ENCODE data around the gene ZNF554. TPM values are rescaled to one million over a fixed set of nuclear protein-coding genes. Genes with fewer than 3 reads are reported as not detected.

ZNF554 gene
- total RNA-seq, 4 donors from 2014 or later, result 2.1 to 5.3 (median 2.6) TPM

GRCh38 chr19:2856457-2857050, 36.9 kb downstream of the ZNF554 start:
- Histone ChIP-seq H3K4me3 (no peak overlapping the region), H3K4me1 (no peaks in the 10 kb centered on the region), H3K9me3 (peaks cover 0 to 59% (median 26%) of the 10 kb centered on the region in 3 donors), H3K27ac (no peak overlapping the region), H3K36me3 (peaks cover 9 to 52% of the 10 kb centered on the region in 2 donors), H3K27me3 (no peaks in the 10 kb centered on the region)
- in situ Hi-C loops (cut with MboI; ENCODE audit: low sequenced_read_pairs in 4 of 4), result no loop called here
- TF ChIP-seq CTCF (IDR thresholded peaks at IDR 0.05 in 4 of 5, conservative IDR thresholded peaks at IDR 0.05 in 1 of 5), result no peak
- intact Hi-C loops (cut with DNase I; ENCODE audit: low total_unique reads), result no loop called here
- DNase-seq, result no peak
- ATAC-seq, result no peak

- no peak for ATAC-seq
- in situ Hi-C loops (cut with MboI; ENCODE audit: low sequenced_read_pairs in 4 of 4), result no loop called here
Observed at GRCh38 chr19:2858864-2859263, 39.2 kb downstream of the ZNF554 start.

GRCh38 chr19:2863816-2864215, 44.1 kb downstream of the ZNF554 start:
- Histone ChIP-seq H3K9me3 (peaks cover 0 to 4% (median 0%) of the 10 kb centered on the region in 3 donors), H3K36me3 (peaks cover 0 to 3% of the 10 kb centered on the region in 2 donors), H3K4me3 (no peak overlapping the region), H3K27me3 (no peaks in the 10 kb centered on the region), H3K27ac (no peak overlapping the region), H3K4me1 (no peaks in the 10 kb centered on the region)
- intact Hi-C loops (cut with DNase I; ENCODE audit: low total_unique reads) (no loop called here), in situ Hi-C loops (cut with MboI; ENCODE audit: low sequenced_read_pairs in 4 of 4) (no loop called here)
- DNase-seq (no peak), ATAC-seq (no peak)
- TF ChIP-seq CTCF (IDR thresholded peaks at IDR 0.05 in 4 of 5, conservative IDR thresholded peaks at IDR 0.05 in 1 of 5), result no peak

More at GRCh38 chr19:2858864-2859263, 39.2 kb downstream of the ZNF554 start:
- peaks cover 3 to 29% of the 10 kb centered on the region in 2 donors for H3K36me3 ChIP-seq
- no peak overlapping the region for H3K27ac ChIP-seq
- DNase-seq, result no peak
- H3K4me1 ChIP-seq, result no peaks in the 10 kb centered on the region
- H3K4me3 ChIP-seq, result no peak overlapping the region
- H3K9me3 ChIP-seq, result peaks cover 0 to 36% (median 9%) of the 10 kb centered on the region in 3 donors
- intact Hi-C loops (cut with DNase I; ENCODE audit: low total_unique reads), result no loop called here
- H3K27me3 ChIP-seq, result no peaks in the 10 kb centered on the region
- TF ChIP-seq POLR2A (IDR thresholded peaks at IDR 0.05), result no peak
- TF ChIP-seq CTCF (IDR thresholded peaks at IDR 0.05 in 4 of 5, conservative IDR thresholded peaks at IDR 0.05 in 1 of 5), result no peak

- no peak for DNase-seq
- H3K4me3 ChIP-seq, result no peak overlapping the region
- peaks cover 0 to 4% (median 0%) of the 10 kb centered on the region in 3 donors for H3K9me3 ChIP-seq
- intact Hi-C loops (cut with DNase I; ENCODE audit: low total_unique reads), result no loop called here
- no peaks in the 10 kb centered on the region for H3K36me3 ChIP-seq
- no peaks in the 10 kb centered on the region for H3K4me1 ChIP-seq
- ATAC-seq, result no peak
- no peaks in the 10 kb centered on the region for H3K27me3 ChIP-seq
- H3K27ac ChIP-seq, result no peak overlapping the region
- no peak for TF ChIP-seq POLR2A (IDR thresholded peaks at IDR 0.05)
- in situ Hi-C loops (cut with MboI; ENCODE audit: low sequenced_read_pairs in 4 of 4), result no loop called here
Observed at GRCh38 chr19:2865334-2866100, 45.8 kb downstream of the ZNF554 start.

GRCh38 chr19:2866495-2867024, 46.9 kb downstream of the ZNF554 start:
- no peaks in the 10 kb centered on the region for H3K36me3 ChIP-seq
- H3K9me3 ChIP-seq, result no peaks in the 10 kb centered on the region
- TF ChIP-seq POLR2A (IDR thresholded peaks at IDR 0.05) (no peak), CTCF (IDR thresholded peaks at IDR 0.05 in 4 of 5, conservative IDR thresholded peaks at IDR 0.05 in 1 of 5) (no peak)
- peak overlapping the region in 3 of 4 donors; percentile 50 to 56 (median 52) for H3K4me3 ChIP-seq
- no peak overlapping the region for H3K27ac ChIP-seq
- in situ Hi-C loops (cut with MboI; ENCODE audit: low sequenced_read_pairs in 4 of 4), result no loop called here
- ATAC-seq (no peak), DNase-seq (no peak)
- no peaks in the 10 kb centered on the region for H3K4me1 ChIP-seq
- intact Hi-C loops (cut with DNase I; ENCODE audit: low total_unique reads), result no loop called here
- H3K27me3 ChIP-seq, result no peaks in the 10 kb centered on the region
